ENCODE results near the gene FBXO15.

FBXO15 gene

DNA sequence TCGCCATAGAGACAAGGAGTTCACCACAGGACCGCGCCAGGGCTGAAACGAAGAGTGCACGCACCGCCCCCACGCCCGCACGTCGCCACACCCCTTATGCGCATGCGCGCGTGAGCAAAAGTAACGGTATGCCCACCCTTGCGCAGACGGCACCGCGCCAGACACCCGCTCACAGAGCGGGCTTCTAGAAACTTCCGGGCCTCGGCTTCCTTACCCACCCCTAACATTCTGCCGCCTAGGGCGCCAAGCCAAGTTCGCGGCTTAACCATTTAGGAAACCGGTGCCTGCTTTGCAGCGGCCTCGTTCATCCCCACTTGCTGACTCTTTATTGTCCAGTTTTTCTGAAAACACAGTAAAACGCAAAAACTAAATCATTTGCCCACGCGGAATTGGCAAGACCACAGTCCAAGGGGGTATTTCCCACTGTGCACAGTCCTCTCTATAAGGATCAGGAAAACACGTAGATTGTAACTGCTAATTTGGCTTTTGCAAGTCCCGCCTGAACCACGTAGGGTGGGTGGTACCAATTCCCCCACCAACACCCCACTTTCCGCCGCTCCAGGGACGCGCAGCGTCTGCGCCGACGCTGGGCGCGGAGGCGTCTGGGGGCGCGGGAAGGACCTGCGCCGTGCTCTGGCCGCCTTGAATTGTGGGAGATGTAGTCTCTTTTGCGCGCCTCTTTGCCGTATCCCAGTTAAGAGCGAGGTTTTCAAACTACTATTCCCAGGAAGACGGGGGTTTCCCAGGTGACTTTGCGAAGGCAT, at the start of gene FBXO15, which contains the start of gene TIMM21:
Gene FBXO15, minus strand, starts transcription at position 56 of the 764 bp plus-strand sequence. Its CDS starts 49 bp downstream, at position 7.
Gene TIMM21, plus strand, starts transcription at position 745 of the 764 bp plus-strand sequence. CDS start 286 bp downstream, outside the sequence.
- no peaks in the 10 kb centered on the region for H3K27me3 ChIP-seq (replicated peaks; ENCODE audit: control insufficient read depth, insufficient read depth, low read length)
- no peaks in the 10 kb centered on the region for H3K36me3 ChIP-seq (ENCODE audit: control insufficient read depth, insufficient read depth, low read length, severe bottlenecking)
- peaks cover 17% of the 10 kb centered on the region for H3K4me1 ChIP-seq (ENCODE audit: control insufficient read depth, insufficient read depth, low read length)
- peak within 1 kb of the TSS; percentile 94 for H3K9ac ChIP-seq (ENCODE audit: low read length)
- peak within 1 kb of the TSS; percentile 91 for H3K4me3 ChIP-seq (ENCODE audit: low read length)
- peak; percentile 99 for DNase-seq (ENCODE audit: low read depth)
- H3K9me3 ChIP-seq (ENCODE audit: control insufficient read depth, low read length): no peaks in the 10 kb centered on the region

DNA sequence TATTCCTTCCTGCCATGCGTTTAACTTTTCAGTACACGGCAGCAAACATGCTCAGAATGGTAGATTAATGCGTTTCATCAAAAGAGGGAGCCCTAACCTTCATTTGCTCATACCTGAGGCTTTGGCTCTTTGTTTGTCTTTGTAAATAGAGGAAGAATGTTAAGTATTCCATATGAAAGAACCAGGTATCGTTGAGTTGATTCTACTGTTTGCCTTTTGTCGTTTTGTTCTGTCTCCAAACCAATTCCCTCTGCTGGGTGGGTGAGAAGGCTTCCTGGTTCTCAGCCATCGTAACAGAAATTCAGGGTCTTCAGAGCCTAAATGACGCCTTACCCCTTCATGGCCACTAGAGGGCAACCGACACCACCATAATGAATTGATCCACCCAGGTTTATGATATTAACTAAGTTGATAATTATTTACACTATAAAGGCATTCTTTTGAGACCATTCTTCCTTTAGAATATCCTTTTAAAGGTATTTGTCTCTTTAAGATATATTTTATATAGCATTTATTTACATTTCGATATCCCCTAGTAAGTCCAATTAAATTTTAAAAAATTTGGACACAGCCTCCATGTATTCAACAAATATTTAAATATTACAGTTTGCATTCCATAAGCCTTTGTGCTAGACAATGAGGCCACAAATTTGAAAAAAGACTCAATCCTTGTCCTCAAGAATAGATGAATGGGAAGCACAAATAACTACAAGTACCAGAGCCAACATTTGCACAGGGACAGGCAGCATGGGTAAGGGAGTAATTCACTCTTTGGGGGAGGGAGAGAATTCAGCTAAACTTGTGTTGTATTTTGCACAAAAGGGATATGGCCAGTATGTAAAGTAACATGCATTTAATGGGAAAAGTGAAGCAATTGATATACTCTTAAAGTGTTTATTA, 48.8 kb upstream of the FBXO15 start:
- H3K9me3 ChIP-seq (ENCODE audit: control insufficient read depth, low read length): no peaks in the 10 kb centered on the region
- peaks cover 7% of the 10 kb centered on the region for H3K27me3 ChIP-seq (replicated peaks; ENCODE audit: control insufficient read depth, insufficient read depth, low read length)
- peaks cover 27% of the 10 kb centered on the region for H3K4me1 ChIP-seq (ENCODE audit: control insufficient read depth, insufficient read depth, low read length)
- no peak overlapping the region for H3K4me3 ChIP-seq (ENCODE audit: low read length)
- no peaks in the 10 kb centered on the region for H3K36me3 ChIP-seq (ENCODE audit: control insufficient read depth, insufficient read depth, low read length, severe bottlenecking)
- peak overlapping the region; percentile 70 for H3K9ac ChIP-seq (ENCODE audit: low read length)
- DNase-seq (ENCODE audit: low read depth): peak; percentile 80

- Histone ChIP-seq H3K4me1 (ENCODE audit: control insufficient read depth, insufficient read depth, low read length) (peaks cover 29% of the 10 kb centered on the region), H3K36me3 (ENCODE audit: control insufficient read depth, insufficient read depth, low read length, severe bottlenecking) (no peaks in the 10 kb centered on the region), H3K9ac (ENCODE audit: low read length) (no peak overlapping the region), H3K4me3 (ENCODE audit: low read length) (no peak overlapping the region), H3K27me3 (replicated peaks; ENCODE audit: control insufficient read depth, insufficient read depth, low read length) (peaks cover 7% of the 10 kb centered on the region), H3K9me3 (ENCODE audit: control insufficient read depth, low read length) (no peaks in the 10 kb centered on the region)
- no peak for DNase-seq (ENCODE audit: low read depth)
Observed at GRCh38 chr18:74194691-74195090, 47.1 kb upstream of the FBXO15 start.

GRCh38 chr18:74191577-74191976, 43.9 kb upstream of the FBXO15 start:
- no peak for DNase-seq (ENCODE audit: low read depth)
- no peak overlapping the region for H3K4me3 ChIP-seq (ENCODE audit: low read length)
- H3K27me3 ChIP-seq (replicated peaks; ENCODE audit: control insufficient read depth, insufficient read depth, low read length): peaks cover 20% of the 10 kb centered on the region
- H3K36me3 ChIP-seq (ENCODE audit: control insufficient read depth, insufficient read depth, low read length, severe bottlenecking): no peaks in the 10 kb centered on the region
- H3K9ac ChIP-seq (ENCODE audit: low read length): no peak overlapping the region
- no peaks in the 10 kb centered on the region for H3K9me3 ChIP-seq (ENCODE audit: control insufficient read depth, low read length)
- peaks cover 24% of the 10 kb centered on the region for H3K4me1 ChIP-seq (ENCODE audit: control insufficient read depth, insufficient read depth, low read length)

- DNase-seq (ENCODE audit: low read depth): peak; percentile 56
- no peak overlapping the region for H3K9ac ChIP-seq (ENCODE audit: low read length)
- H3K4me1 ChIP-seq (ENCODE audit: control insufficient read depth, insufficient read depth, low read length): peaks cover 18% of the 10 kb centered on the region
- peaks cover 24% of the 10 kb centered on the region for H3K27me3 ChIP-seq (replicated peaks; ENCODE audit: control insufficient read depth, insufficient read depth, low read length)
- H3K4me3 ChIP-seq (ENCODE audit: low read length): no peak overlapping the region
- H3K9me3 ChIP-seq (ENCODE audit: control insufficient read depth, low read length): no peaks in the 10 kb centered on the region
- no peaks in the 10 kb centered on the region for H3K36me3 ChIP-seq (ENCODE audit: control insufficient read depth, insufficient read depth, low read length, severe bottlenecking)
Observed at GRCh38 chr18:74190086-74190485, 42.5 kb upstream of the FBXO15 start.

GRCh38 chr18:74186661-74187060, 39.0 kb upstream of the FBXO15 start:
- Histone ChIP-seq H3K36me3 (ENCODE audit: control insufficient read depth, insufficient read depth, low read length, severe bottlenecking) (no peaks in the 10 kb centered on the region), H3K9me3 (ENCODE audit: control insufficient read depth, low read length) (no peaks in the 10 kb centered on the region), H3K4me3 (ENCODE audit: low read length) (no peak overlapping the region), H3K9ac (ENCODE audit: low read length) (no peak overlapping the region), H3K27me3 (replicated peaks; ENCODE audit: control insufficient read depth, insufficient read depth, low read length) (peaks cover 45% of the 10 kb centered on the region), H3K4me1 (ENCODE audit: control insufficient read depth, insufficient read depth, low read length) (peaks cover 18% of the 10 kb centered on the region)
- no peak for DNase-seq (ENCODE audit: low read depth)

GRCh38 chr18:74185860-74186259, 38.2 kb upstream of the FBXO15 start:
- peaks cover 45% of the 10 kb centered on the region for H3K27me3 ChIP-seq (replicated peaks; ENCODE audit: control insufficient read depth, insufficient read depth, low read length)
- peaks cover 18% of the 10 kb centered on the region for H3K4me1 ChIP-seq (ENCODE audit: control insufficient read depth, insufficient read depth, low read length)
- no peaks in the 10 kb centered on the region for H3K36me3 ChIP-seq (ENCODE audit: control insufficient read depth, insufficient read depth, low read length, severe bottlenecking)
- no peak overlapping the region for H3K4me3 ChIP-seq (ENCODE audit: low read length)
- no peaks in the 10 kb centered on the region for H3K9me3 ChIP-seq (ENCODE audit: control insufficient read depth, low read length)
- DNase-seq (ENCODE audit: low read depth): no peak
- no peak overlapping the region for H3K9ac ChIP-seq (ENCODE audit: low read length)

DNA sequence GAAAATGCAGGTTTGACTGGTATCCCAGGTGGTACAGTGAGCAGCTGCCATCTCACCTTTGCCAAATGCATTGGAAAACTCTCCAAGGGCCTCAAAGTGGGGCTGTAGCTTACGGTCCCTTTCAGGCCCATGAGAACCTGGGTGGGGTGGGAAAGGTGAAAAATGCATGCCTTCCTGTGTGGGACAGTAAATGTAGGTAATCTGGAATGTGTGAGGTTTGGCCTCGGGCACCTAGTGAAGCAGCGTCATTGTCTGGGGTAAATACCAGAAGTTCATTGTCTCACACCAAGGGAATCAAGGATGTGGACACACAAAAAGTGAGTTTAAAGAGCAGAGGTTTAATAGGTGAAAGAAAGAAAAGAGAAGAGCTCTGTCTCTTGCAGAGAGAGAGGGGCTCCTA, 37.2 kb upstream of the FBXO15 start:
- Histone ChIP-seq H3K9me3 (ENCODE audit: control insufficient read depth, low read length) (peaks cover 7% of the 10 kb centered on the region), H3K4me1 (ENCODE audit: control insufficient read depth, insufficient read depth, low read length) (peaks cover 10% of the 10 kb centered on the region), H3K36me3 (ENCODE audit: control insufficient read depth, insufficient read depth, low read length, severe bottlenecking) (no peaks in the 10 kb centered on the region), H3K4me3 (ENCODE audit: low read length) (no peak overlapping the region), H3K27me3 (replicated peaks; ENCODE audit: control insufficient read depth, insufficient read depth, low read length) (peaks cover 53% of the 10 kb centered on the region), H3K9ac (ENCODE audit: low read length) (no peak overlapping the region)
- DNase-seq (ENCODE audit: low read depth): no peak

- H3K27me3 ChIP-seq (replicated peaks; ENCODE audit: control insufficient read depth, insufficient read depth, low read length): peaks cover 49% of the 10 kb centered on the region
- no peak for DNase-seq (ENCODE audit: low read depth)
- no peaks in the 10 kb centered on the region for H3K4me1 ChIP-seq (ENCODE audit: control insufficient read depth, insufficient read depth, low read length)
- no peak overlapping the region for H3K4me3 ChIP-seq (ENCODE audit: low read length)
- H3K36me3 ChIP-seq (ENCODE audit: control insufficient read depth, insufficient read depth, low read length, severe bottlenecking): no peaks in the 10 kb centered on the region
- no peak overlapping the region for H3K9ac ChIP-seq (ENCODE audit: low read length)
- H3K9me3 ChIP-seq (ENCODE audit: control insufficient read depth, low read length): peaks cover 7% of the 10 kb centered on the region
Observed at GRCh38 chr18:74183130-74183529, 35.5 kb upstream of the FBXO15 start.

GRCh38 chr18:74182335-74182734, 34.7 kb upstream of the FBXO15 start:
- DNase-seq (ENCODE audit: low read depth): no peak
- Histone ChIP-seq H3K9me3 (ENCODE audit: control insufficient read depth, low read length) (peaks cover 7% of the 10 kb centered on the region), H3K4me1 (ENCODE audit: control insufficient read depth, insufficient read depth, low read length) (no peaks in the 10 kb centered on the region), H3K9ac (ENCODE audit: low read length) (no peak overlapping the region), H3K4me3 (ENCODE audit: low read length) (no peak overlapping the region), H3K27me3 (replicated peaks; ENCODE audit: control insufficient read depth, insufficient read depth, low read length) (peaks cover 50% of the 10 kb centered on the region), H3K36me3 (ENCODE audit: control insufficient read depth, insufficient read depth, low read length, severe bottlenecking) (no peaks in the 10 kb centered on the region)

DNA sequence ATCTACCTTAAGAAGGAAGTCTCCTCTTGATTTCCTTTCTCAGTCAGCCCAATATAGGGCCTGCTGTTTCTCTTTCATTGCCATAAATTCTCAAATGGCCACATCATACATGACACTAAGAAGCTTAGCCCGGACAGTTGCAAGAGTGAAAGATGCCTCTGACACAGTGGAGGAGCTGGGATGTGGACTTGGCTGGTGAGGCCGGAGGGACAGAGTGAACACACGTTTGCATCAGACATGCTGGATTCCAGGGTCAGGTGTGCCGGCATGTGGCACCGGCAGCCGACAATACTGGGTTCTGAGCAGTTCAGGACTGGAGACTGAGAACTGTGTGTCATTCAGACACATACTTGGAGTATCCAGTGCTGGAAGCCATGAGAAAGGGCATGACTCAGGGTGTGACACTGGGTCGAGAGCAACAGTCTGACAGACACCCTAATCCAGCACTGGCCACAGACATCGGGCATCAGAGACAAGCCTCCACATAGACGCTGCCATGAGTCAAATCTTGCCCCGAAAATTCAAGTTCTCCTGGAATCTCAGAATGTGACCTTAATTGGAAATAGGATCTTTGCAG, 32.1 kb upstream of the FBXO15 start:
- H3K27me3 ChIP-seq (replicated peaks; ENCODE audit: control insufficient read depth, insufficient read depth, low read length): peaks cover 60% of the 10 kb centered on the region
- no peak for DNase-seq (ENCODE audit: low read depth)
- H3K9me3 ChIP-seq (ENCODE audit: control insufficient read depth, low read length): peaks cover 7% of the 10 kb centered on the region
- no peaks in the 10 kb centered on the region for H3K4me1 ChIP-seq (ENCODE audit: control insufficient read depth, insufficient read depth, low read length)
- H3K36me3 ChIP-seq (ENCODE audit: control insufficient read depth, insufficient read depth, low read length, severe bottlenecking): no peaks in the 10 kb centered on the region
- H3K9ac ChIP-seq (ENCODE audit: low read length): no peak overlapping the region
- H3K4me3 ChIP-seq (ENCODE audit: low read length): no peak overlapping the region

Data from adipocyte (in vitro differentiated cells).